HG03378 (cell line): ENCODE results near the gene ZYG11B.
"Not testable (repeated sequence)": the region's sequence is repeated elsewhere in the genome, so short reads cannot be mapped to it uniquely, and the experiment has no call there.

Source experiments
- ATAC-seq: cut with Tn5 transposase; IDR thresholded peaks from one replicate; pipeline ENCODE4 v1.9.1; 2021; ENCODE audit warnings: mild to moderate bottlenecking, moderate library complexity; ENCODE audit not compliant: unreplicated experiment

The ZYG11B gene

DNA sequence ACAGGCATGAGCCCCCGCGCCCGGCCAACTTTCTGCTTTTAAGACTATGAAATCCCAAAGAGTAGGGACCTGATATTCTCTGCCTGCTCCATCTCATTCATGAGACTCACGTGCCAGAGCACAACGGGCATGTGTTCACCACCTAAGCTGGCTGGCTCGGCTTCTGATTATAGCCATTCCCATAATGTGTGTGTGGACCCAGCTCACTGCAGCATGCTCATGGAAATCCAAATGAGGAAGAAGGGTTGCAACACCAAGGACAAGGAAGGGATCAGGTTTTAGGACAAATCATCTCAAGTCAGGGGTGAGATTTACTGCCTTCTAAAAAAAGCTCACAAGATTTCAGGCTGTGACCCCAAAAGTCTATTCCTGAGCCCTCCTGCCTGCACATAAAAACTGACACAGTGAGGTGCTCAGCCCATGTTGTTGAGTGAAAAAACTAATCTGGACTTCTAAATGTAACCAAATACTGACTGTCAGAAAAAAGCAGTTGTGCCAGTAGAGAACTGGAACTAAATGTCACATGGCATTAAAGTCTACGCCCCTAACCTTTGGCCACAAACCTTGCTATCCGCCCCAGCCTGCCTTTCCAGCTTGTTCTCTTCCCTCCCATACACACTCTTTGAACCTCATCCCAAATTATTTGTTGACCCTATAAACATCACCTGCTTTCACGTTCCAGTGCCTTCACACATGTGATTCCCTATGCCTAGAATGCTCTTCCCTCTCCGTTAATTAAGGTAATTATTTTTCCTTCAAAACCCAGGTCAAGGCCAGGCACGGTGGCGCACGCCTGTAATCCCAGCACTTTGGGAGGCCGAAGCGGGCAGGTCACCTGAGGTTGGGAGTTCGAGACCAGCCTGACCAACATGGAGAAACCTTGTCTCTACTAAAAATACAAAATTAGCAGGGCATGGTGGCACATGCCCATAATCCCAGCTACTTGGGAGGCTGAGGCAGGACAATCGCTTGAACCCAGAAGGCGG, 19.0 kb upstream of the ZYG11B start:
- no peak for ATAC-seq

GRCh38 chr1:52707927-52708655, 18.2 kb upstream of the ZYG11B start:
- ATAC-seq, result no peak

GRCh38 chr1:52709016-52709415, 17.2 kb upstream of the ZYG11B start:
- ATAC-seq, result no peak

DNA sequence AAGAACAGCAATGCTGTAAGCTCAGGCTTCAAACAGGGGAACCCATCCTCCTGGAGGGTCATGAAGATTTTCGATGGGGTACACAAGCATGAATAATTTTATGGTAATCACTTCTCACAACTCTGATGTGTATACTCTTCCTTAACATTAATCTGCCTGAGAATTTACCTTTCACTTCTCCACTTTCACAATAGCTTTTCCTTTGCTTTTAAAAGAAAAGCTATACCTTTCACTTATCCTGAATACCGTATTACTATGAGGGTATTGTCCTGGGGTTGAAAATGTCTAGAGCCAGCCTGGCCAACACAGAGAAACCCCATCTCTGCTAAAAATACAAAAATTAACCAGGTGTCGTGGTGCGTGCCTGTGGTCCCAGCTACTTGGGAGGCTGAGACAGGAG, 12.7 kb upstream of the ZYG11B start:
- ATAC-seq, result no peak

DNA sequence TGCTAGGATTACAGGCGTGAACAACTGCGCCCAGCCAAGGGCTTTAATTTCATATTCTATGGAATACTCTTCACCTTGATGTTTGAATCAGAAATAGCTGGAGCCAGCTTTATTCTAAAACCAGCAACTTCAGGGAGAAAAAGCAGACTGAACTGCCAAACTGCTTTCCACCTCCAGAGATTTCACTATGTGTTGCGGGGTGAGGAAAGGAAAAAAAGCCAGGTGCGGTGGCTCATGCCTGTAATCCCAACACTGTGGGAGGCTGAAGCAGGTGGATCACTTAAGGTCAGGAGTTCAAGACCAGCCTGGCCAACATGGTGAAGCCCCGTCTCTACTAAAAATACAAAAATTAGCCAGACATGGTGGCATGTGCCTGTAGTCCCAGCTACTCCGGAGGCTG, 11.0 kb upstream of the ZYG11B start:
- not testable (repeated sequence) for ATAC-seq

DNA sequence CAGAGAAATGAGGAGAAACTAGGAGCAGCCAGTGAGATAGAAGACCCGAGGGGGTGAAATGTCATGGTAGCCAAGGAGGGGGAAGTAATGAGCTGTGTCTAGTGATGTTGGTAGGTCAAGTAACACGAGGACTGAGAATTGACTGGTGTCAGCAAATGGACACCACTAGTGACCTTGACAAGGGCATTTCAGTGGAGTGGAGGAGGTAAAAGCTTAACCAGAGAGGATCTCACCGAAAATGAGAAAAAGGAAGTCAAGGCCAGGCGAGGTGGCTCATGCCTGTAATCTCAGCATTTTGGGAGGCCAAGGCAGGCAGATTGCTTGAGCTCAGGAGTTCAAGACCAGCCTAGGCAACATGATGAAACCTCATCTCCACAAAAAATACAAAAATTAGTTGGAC, 3.0 kb upstream of the ZYG11B start:
- no peak for ATAC-seq

DNA sequence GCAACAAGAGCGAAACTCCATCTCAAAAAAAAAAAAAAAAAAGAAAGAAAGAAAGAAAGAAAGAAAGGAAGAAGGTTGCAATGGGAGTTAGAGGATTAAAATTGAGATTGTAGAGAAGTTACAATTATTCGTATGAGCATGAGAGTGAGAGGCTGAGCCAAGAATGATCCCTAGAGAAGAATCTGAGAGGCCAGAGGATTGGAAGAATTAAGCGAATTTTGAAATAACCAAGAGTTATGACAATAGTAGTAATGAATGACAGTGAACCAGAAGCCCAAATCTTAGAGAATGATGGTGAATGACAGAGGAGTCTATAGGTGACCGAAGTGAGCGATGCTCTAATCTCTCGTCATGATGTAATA, 369 bp upstream of the ZYG11B start:
- ATAC-seq, result no peak

GRCh38 chr1:52727114-52727586, 897 bp downstream of the ZYG11B start:
- no peak for ATAC-seq

DNA sequence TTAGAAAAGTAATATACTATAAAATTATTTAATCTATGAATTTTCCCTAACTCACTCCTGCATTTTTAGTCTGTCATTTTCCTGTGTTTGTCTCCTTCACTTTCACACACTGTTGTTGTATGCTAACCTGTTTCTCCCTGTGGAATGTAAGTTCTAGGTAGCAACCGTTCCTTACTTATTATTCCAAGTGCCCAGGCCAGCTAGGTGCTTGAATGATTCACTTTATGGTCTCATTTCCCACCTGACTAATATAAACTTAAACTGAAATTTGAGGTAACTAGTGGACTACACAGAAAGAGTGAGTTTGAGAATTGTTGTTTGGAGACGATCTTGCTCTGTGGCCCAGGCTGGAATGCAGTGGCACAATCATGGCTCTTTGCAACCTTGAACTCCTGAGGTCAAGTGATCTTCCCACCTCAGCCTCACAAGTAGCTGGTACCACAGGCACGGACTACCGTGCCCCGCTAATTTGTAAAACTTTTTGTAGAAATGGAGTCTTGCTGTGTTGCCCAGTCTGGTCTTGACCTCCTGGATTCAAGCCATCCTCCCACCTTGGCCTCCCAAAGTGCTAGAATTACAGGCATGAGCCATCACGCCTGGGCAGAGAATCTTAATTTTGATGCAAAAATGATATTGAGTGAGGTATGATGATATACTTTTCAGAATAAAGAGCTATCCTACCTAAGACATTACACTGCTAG, 1.9 kb downstream of the ZYG11B start:
- no peak for ATAC-seq

DNA sequence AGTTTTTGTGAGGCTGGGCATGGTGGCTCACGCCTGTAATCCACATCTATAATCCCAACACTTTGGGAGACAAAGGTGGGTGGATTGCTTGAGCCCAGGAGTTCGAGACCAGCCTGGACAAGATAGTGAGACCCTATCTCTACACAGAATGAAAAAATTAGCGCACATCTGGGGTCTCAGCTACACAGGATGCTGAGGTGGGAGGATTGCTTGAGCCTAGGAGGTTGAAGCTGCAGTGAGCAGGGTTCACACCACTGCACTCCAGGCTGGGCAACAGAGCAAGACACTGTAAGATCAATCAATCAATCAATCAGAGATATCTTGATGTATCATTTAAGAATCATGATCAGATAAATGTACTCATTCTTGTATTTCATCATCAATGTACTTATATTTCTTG, 7.1 kb downstream of the ZYG11B start:
- no peak for ATAC-seq

GRCh38 chr1:52735371-52735770, 9.1 kb downstream of the ZYG11B start:
- ATAC-seq, result not testable (repeated sequence)

- ATAC-seq, result no peak
These were observed 11.9 kb downstream of the ZYG11B start for GRCh38 chr1:52738148-52738547.

DNA sequence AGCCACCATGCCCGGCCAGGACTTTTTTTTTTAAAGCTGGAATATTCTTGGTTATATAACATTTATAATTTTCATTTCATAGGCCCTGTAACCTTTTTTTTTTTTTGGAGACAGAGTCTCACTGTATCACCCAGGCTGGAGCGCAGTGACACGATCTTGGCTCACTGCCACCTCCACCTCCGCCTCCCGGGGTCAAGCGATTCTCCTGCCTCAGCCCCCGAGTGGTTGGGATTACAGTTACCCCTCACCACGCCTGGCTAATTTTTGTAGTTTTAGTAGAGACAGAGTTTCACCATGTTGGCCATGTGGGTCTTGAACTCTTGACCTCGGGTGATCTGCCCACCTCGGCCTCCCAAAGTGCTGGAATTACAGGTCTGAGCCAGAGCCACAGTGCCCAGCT, 12.6 kb downstream of the ZYG11B start:
- ATAC-seq, result no peak

DNA sequence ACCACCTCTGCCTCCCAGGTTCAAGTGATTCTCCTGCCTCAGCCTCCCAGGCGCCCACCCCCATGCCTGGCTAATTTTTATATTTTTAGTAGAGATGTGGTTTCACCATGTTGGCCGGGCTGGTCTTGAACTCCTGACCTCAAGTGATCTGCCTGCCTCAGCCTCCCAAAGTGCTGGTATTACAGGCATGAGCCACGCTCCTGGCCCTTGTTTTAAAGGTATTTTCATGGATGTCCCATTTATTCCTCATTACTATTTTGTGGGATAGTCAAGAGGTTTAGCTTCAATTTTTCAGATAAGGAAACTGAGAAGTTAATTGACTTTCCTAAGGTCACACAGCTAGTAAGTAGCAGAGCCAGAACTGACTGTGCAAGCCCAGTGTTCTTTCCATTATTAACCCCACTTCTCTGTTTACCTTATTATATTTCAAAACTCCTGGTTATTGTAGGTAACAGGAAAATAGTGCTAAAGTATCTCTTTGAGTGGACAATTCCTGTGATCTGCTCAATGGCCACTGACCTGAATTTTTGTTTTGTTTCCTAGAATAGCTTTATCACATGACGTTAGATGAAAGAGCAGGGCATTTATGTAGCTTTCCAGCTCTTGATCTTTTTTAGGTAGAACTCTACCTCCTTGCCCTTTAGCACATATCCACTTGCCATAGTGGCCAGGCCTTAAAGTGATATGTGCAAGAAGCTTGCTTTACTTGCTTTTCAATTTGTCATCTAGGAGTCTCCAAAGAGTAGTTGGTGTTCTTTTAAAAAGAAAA, 13.6 kb downstream of the ZYG11B start:
- ATAC-seq, result no peak

- ATAC-seq, result no peak
These were observed 15.0 kb downstream of the ZYG11B start for GRCh38 chr1:52741259-52741658.

GRCh38 chr1:52746189-52746588, 19.9 kb downstream of the ZYG11B start:
- no peak for ATAC-seq

DNA sequence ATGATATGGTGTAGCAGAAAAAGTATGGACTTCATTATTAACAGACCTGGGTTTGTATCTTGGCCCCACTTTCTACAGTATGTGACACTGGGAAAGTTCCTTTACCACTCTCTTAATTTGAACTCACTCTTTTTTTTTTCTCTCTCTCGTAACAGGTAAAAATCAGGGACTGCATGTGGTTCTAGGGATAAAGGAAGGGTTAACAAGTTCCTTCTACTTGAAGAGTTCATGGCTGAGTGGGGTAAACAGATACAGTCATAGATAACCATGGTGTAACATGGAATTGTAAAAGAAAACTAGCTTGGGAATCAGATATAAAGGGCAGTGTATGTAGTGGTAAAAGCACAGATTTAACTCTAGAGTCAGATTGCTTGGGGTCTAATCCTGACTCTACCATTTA, 21.2 kb downstream of the ZYG11B start:
- ATAC-seq, result no peak

DNA sequence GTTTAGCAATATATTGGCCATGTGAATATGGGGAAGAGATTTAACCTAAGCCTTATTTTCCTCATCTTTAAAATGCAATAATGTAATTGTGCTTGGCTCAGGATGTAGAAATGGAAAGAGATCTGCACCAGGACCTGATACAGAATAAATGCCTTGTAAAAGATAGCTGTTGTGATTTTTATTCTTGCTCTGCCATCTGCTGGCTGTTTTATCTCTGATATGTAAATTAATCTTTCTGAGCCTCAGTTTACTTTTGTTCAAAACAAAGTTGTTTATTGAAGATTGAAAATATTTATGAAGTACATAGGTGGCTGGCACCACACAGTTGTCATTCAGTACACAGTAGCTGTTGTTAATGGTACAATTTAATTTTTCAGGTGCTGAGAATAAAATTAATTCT, 21.9 kb downstream of the ZYG11B start:
- no peak for ATAC-seq

DNA sequence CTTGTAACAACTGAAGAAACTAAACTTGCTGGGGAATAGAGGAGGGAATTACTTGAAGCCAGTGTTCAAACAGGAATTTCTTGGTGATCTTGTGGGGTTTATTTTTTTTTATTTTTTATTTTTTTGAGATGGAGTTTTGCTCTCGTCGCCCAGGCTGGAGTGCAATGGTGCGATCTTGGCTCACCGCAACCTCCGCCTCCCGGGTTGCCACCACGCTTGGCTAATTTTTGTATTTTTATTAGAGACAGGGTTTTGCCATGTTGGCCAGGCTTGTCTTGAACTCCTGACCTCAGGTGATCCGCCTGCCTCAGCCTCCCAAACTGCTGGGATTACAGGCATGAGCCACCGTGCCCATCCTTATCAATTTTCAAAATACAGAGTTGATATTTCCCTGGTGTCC, 23.2 kb downstream of the ZYG11B start:
- not testable (repeated sequence) for ATAC-seq

DNA sequence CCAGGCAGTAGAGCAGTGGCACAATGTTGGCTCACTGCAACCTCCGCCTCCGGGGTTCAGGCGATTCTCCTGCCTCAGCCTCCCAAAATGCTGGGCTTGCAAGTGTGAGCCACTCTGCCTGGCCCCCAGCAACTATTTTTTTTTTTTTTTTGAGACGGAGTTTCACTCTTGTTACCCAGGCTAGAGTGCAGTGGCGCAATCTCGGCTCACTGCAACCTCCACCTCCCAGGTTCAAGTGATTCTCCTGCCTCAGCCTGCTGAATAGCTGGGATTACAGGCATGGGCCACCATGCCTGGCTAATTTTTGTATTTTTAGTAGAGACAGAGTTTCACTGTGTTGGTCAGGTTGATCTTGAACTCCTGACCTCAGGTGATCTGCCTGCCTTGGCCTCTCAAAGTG, 23.9 kb downstream of the ZYG11B start:
- not testable (repeated sequence) for ATAC-seq
